ENCODE results near the gene GPD2. TPM values are rescaled to one million over a fixed set of nuclear protein-coding genes. Genes with fewer than 3 reads are reported as not detected.
"Not testable (repeated sequence)": the region's sequence is repeated elsewhere in the genome, so short reads cannot be mapped to it uniquely, and the experiment has no call there.

Gene GPD2
- total RNA-seq, 3 donors from 2014 or later (not counting 1 experiment from before 2014, with no cell fraction given) = 12.5 to 20.2 (median 18.3) TPM

DNA sequence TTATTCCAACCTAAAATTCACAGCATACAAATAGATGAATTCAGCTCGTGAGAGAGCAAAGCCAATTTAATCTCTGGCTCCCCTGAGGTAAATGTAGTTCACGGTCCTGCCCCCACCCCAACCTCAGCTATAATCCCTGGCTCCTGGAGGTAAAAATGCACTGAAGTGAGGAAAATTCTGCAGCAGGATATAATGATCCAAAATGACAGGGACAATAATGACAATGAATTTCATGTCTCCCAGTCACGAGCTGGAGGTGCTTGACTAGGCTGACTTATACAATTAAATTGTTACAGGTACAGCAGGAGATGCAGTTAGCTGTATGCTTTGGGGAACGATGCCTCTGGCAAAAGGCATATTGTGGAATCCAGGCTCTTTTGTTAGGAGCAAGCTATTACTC is 82.0 kb downstream of the GPD2 start:
- TF ChIP-seq CTCF (IDR thresholded peaks at IDR 0.05) = no peak
- peaks cover 11% of the 10 kb centered on the region for H3K36me3 Mint-ChIP-seq
- intact Hi-C loops (cut with micrococcal nuclease) = no loop called here

DNA sequence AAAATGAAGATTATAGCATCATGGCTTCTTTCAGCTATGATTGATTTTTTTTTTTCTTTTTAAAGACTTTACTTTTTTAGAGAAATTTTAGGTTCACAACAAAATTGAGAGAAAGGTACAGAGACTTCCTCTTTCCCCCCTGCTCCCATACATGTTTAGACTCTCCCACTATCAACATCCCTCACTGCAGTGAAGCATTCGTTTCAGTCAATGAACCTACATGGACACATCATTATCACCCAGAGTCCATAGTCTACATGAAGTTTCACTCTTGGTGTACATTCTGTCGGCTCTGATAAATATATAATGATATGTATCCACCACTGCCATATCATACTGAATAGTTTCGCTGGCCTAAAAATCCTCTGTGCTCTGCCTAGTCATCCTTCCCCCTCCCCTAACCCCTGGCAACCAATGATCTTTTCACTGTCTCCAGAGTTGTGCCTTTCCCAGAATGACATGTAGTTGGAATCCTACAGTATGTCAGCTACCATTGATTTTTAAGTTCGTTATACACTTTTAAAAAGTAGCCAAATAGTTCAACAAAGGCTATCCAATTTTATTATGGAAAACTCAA is 86.8 kb downstream of the GPD2 start:
- Mint-ChIP-seq H3K4me3 (no peak overlapping the region), H3K9me3 (no peaks in the 10 kb centered on the region), H3K27me3 (ENCODE audit: low read depth in 2 of 2) (no peaks in the 10 kb centered on the region), H3K36me3 (no peaks in the 10 kb centered on the region), H3K27ac (no peak overlapping the region), H3K4me1 (peaks cover 5 to 7% of the 10 kb centered on the region in 2 donors)
- WGBS (ENCODE audit: insufficient coverage) = 95% methylated on average over 2 of the region's 4 CpGs
- TF ChIP-seq CTCF (IDR thresholded peaks at IDR 0.05) = no peak
- ATAC-seq (no peak), DNase-seq (no peak)
- Histone ChIP-seq H3K9me3 (ENCODE audit: control insufficient read depth, insufficient read depth, low read length) (no peaks in the 10 kb centered on the region), H3K27ac (ENCODE audit: low read length) (no peak overlapping the region), H3K4me1 (ENCODE audit: control insufficient read depth, insufficient read depth, low read length) (no peaks in the 10 kb centered on the region), H3K36me3 (ENCODE audit: control insufficient read depth, insufficient read depth, low read length) (no peaks in the 10 kb centered on the region), H3K27me3 (ENCODE audit: control insufficient read depth, insufficient read depth, low read length) (no peaks in the 10 kb centered on the region), H3K4me3 (ENCODE audit: low read length) (no peak overlapping the region)
- intact Hi-C loops (cut with micrococcal nuclease) = no loop called here

More for the DNA sequence above, 82.0 kb downstream of the GPD2 start:
- Histone ChIP-seq H3K27me3 (ENCODE audit: control insufficient read depth, insufficient read depth, low read length) (no peaks in the 10 kb centered on the region), H3K4me3 (ENCODE audit: low read length) (no peak overlapping the region), H3K36me3 (ENCODE audit: control insufficient read depth, insufficient read depth, low read length) (peaks cover 20% of the 10 kb centered on the region), H3K9me3 (ENCODE audit: control insufficient read depth, insufficient read depth, low read length) (no peaks in the 10 kb centered on the region), H3K27ac (ENCODE audit: low read length) (no peak overlapping the region), H3K4me1 (ENCODE audit: control insufficient read depth, insufficient read depth, low read length) (no peaks in the 10 kb centered on the region)
- 100% methylated on average over 3 of the region's 4 CpGs for WGBS (ENCODE audit: insufficient coverage)
- H3K27me3 Mint-ChIP-seq (ENCODE audit: low read depth in 2 of 2) = no peaks in the 10 kb centered on the region
- no peak overlapping the region for H3K4me3 Mint-ChIP-seq
- ATAC-seq (no peak), DNase-seq (no peak)
- H3K9me3 Mint-ChIP-seq = no peaks in the 10 kb centered on the region
- H3K4me1 Mint-ChIP-seq = no peaks in the 10 kb centered on the region
- H3K27ac Mint-ChIP-seq = no peak overlapping the region

DNA sequence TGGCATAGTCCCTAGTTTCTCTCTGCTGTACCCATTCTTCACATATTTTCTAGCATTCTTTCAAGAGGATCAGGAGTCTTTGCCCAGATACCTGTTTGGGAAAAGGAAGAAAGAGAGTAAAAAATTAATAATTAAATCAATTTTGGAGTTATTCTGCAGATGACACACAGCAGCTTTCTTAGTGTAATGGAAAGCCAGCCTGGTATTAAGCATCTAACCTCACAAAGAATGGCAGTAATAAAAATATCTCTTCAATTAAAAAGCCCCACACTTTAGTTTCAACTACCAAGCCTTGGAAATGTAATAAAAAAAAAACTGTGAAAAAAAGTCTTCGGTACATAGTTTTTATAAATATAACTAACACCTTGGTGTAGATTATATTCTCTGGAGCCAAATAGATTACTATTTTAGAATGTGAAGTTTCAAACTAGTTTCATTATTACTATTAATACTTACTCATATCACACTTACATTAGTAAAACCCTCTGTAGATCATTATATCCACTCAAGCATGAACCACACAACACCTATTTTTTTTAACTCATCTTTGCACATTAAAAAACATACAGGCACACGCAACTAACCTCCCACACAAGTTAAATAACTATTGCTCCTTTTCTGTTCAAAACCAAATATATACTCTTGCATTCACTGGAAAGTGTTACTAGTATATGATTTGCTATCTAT is 90.9 kb downstream of the GPD2 start:
- H3K4me1 ChIP-seq (ENCODE audit: control insufficient read depth, insufficient read depth, low read length) = no peaks in the 10 kb centered on the region
- Mint-ChIP-seq H3K27ac (peak overlapping the region in 1 of 2 donors; percentile 50), H3K36me3 (no peaks in the 10 kb centered on the region)

DNA sequence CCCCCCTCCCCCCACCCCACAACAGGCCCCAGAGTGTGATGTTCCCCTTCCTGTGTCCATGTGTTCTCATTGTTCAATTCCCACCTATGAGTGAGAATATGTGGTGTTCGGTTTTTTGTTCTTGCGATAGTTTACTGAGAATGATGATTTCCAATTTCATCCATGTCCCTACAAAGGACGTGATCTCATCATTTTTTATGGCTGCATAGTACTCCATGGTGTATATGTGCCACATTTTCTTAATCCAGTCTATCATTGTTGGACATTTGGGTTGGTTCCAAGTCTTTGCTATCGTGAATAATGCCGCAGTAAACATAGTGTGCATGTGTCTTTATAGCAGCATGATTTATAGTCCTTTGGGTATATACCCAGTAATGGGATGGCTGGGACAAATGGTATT is 92.4 kb downstream of the GPD2 start:
- H3K4me3 ChIP-seq (ENCODE audit: low read length); H3K36me3 ChIP-seq (ENCODE audit: control insufficient read depth, insufficient read depth, low read length); H3K9me3 Mint-ChIP-seq; H3K36me3 Mint-ChIP-seq; H3K27me3 Mint-ChIP-seq (ENCODE audit: low read depth in 2 of 2); H3K27me3 ChIP-seq (ENCODE audit: control insufficient read depth, insufficient read depth, low read length); H3K9me3 ChIP-seq (ENCODE audit: control insufficient read depth, insufficient read depth, low read length); intact Hi-C loops (cut with micrococcal nuclease); ATAC-seq; H3K4me1 ChIP-seq (ENCODE audit: control insufficient read depth, insufficient read depth, low read length); H3K27ac ChIP-seq (ENCODE audit: low read length); H3K4me3 Mint-ChIP-seq; DNase-seq; H3K27ac Mint-ChIP-seq: not testable (repeated sequence)
- H3K4me1 Mint-ChIP-seq = peaks cover 13 to 19% of the 10 kb centered on the region in 2 donors
- no CpG with 5 or more reads among the region's 5 CpGs for WGBS (ENCODE audit: insufficient coverage)

More for the DNA sequence above, 90.9 kb downstream of the GPD2 start:
- no peaks in the 10 kb centered on the region for H3K9me3 Mint-ChIP-seq
- Histone ChIP-seq H3K36me3 (ENCODE audit: control insufficient read depth, insufficient read depth, low read length) (no peaks in the 10 kb centered on the region), H3K4me3 (ENCODE audit: low read length) (no peak overlapping the region), H3K27ac (ENCODE audit: low read length) (no peak overlapping the region), H3K27me3 (ENCODE audit: control insufficient read depth, insufficient read depth, low read length) (no peaks in the 10 kb centered on the region), H3K9me3 (ENCODE audit: control insufficient read depth, insufficient read depth, low read length) (no peaks in the 10 kb centered on the region)
- peaks cover 5 to 7% of the 10 kb centered on the region in 2 donors for H3K4me1 Mint-ChIP-seq
- H3K27me3 Mint-ChIP-seq (ENCODE audit: low read depth in 2 of 2) = no peaks in the 10 kb centered on the region
- intact Hi-C loops (cut with micrococcal nuclease) = no loop called here
- ATAC-seq (peak; percentile 26 to 50 (median 43)), DNase-seq (no peak)
- WGBS (ENCODE audit: insufficient coverage) = no CpG with 5 or more reads among the region's 2 CpGs
- no peak for TF ChIP-seq CTCF (IDR thresholded peaks at IDR 0.05)
- no peak overlapping the region for H3K4me3 Mint-ChIP-seq
